GM10248 (cell line): Measurements from ENCODE around the gene YPEL5.
"Not testable (repeated sequence)": the region's sequence is repeated elsewhere in the genome, so short reads cannot be mapped to it uniquely, and the experiment has no call there.

Experiments
- CTCF ChIA-PET: fragments of 300-600 bp; sonication (Branson Sonifier 250); formaldehyde crosslinking; extraction: SDS; loops from one replicate; lab custom pipeline; 2021; ENCODE audit warnings: antibody characterized with exemption; lab: Yijun Ruan, JAX
- POLR2A ChIA-PET: fragments of 350-650 bp; sonication (Branson Sonifier 250); formaldehyde crosslinking; extraction: SDS; loops from one replicate; lab custom pipeline; 2020; ENCODE audit warnings: antibody characterized with exemption; lab: Yijun Ruan, JAX
- DNase-seq: peaks from one replicate; pipeline ENCODE4 v3.0.0; 2012; ENCODE audit errors: extremely low spot score
- TF ChIP-seq, protein P1 (sequence below): IDR thresholded peaks from 2 replicates; pipeline ENCODE4 v1.5.1; 2012; ENCODE audit warnings: mild to moderate bottlenecking, low read depth; ENCODE audit errors: extremely low read depth, missing control alignments, control extremely low read depth

The YPEL5 gene

DNA sequence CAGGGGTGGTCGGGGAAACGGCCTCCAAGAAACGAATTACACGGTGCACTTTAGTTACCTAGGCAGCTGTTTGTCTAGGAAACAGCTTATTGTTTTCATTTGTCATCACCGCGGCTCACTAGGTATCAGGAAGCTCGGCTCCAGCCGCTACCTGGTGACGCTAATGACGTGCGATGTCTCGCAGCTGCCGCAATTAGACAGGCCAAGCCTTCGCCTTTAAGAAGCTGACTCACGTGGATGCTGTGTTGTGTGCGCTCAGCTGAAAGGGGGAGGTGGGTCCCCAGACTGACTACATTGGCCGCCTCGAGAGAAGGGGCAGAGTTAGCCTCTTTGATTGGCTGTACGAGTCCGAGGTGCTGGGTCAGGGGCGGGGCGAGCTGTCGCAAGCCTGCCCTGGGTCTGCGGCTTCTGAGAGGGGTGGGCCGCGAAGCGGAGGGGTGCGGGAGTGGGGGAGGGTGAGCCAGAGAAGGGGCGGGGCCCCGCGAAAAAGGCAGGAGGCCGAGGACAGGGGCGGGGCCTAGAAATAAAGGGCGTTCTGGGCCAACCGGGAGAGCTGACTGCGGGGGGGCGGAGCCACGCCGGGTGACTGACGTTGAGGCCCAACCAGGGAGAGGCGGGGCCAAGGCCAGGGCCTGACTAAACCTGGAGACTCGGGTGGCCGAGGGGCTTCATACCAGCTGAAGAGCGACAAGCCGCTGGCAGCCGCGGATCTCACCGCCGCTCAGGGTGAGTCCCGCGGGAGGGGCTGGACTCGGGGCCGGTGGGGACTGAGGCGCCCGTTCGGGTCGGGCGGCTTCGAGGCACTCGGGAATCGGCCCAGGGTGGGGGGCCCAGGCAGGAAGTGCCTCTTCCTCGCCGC is at the start of gene YPEL5:
Gene YPEL5, plus strand, starts transcription at position 671 of the 859 bp plus-strand sequence. CDS start 9,645 bp downstream, outside the sequence.
- ChIA-PET CTCF (interaction anchor here (0.7 to 8.1 kb wide), 7 partner anchors 9 to 1187 kb away, joined by 3 to 97 read pairs (median 3); no protein-coding TSS in a partner anchor), POLR2A (interaction anchor here (0.6 to 1.3 kb wide), 5 partner anchors 9 to 516 kb away, joined by 3 to 9 read pairs (median 3); partner anchors contain the start of gene LBH)
- TF ChIP-seq, protein P1, sequence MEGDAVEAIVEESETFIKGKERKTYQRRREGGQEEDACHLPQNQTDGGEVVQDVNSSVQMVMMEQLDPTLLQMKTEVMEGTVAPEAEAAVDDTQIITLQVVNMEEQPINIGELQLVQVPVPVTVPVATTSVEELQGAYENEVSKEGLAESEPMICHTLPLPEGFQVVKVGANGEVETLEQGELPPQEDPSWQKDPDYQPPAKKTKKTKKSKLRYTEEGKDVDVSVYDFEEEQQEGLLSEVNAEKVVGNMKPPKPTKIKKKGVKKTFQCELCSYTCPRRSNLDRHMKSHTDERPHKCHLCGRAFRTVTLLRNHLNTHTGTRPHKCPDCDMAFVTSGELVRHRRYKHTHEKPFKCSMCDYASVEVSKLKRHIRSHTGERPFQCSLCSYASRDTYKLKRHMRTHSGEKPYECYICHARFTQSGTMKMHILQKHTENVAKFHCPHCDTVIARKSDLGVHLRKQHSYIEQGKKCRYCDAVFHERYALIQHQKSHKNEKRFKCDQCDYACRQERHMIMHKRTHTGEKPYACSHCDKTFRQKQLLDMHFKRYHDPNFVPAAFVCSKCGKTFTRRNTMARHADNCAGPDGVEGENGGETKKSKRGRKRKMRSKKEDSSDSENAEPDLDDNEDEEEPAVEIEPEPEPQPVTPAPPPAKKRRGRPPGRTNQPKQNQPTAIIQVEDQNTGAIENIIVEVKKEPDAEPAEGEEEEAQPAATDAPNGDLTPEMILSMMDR, result no peak
- DNase-seq, result peak; percentile 98

DNA sequence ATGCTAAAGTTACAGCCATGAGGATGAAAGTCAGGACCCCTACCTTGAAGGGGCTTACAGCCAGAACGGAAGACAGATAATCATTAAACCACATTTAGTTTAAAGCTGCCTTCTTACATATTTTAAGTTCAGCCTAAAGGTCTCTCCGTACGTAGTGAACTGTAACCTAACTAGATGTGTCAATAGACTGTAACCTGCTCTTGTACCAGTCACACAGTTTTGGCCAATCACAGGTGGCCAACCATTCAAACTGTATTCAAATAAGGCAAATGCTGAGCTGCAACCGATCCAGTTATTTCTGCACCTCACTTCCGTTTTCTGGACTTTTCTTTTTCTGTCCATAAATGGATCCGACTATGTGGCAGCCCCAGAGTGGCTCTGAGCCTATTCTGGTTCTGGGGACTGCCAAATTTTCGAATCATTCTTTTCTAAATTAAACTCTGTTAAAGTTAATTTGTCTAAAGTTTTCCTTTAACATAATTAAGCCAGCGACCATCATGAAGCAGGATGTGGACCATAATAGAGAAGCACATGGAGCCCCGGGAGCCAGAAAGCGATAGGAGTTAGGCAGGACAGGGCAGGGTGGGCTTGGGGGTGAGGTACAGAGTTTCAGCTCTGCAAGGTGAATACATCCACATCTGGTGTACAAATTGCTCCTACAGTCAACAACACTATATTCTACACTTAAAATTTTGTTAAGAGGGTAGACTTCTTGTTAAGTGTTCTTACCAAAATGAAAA is 48.4 kb upstream of the YPEL5 start:
- ChIA-PET CTCF (interaction anchor here (1.0 to 1.5 kb wide), 2 partner anchors 12 kb away, joined by 3 to 4 read pairs; no protein-coding TSS in a partner anchor), POLR2A (no interaction called here)
- TF ChIP-seq, protein P1, result no peak
- no peak for DNase-seq

DNA sequence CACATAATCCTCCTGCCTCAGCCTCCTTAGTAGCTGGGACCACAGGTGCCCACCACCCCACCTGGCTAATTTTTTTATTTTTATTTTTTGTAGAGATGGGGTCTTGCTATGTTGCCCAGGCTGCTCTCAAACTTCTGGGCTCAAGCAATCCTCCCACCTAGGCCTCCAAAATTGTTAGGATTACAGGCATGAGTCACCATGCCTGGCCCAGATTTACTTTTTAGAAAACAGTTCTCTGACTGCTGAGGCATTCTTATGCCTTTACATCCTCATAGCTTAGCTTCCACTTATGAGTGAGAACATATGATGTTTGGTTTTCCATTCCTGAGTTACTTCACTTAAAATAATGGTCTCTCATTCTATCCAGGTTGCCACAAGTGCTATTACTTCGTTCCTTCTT is 47.4 kb upstream of the YPEL5 start:
- DNase-seq, POLR2A ChIA-PET: not testable (repeated sequence)
- CTCF ChIA-PET, result interaction anchor here (1.0 to 1.5 kb wide), 2 partner anchors 13 to 19 kb away, joined by 3 to 4 read pairs; no protein-coding TSS in a partner anchor

DNA sequence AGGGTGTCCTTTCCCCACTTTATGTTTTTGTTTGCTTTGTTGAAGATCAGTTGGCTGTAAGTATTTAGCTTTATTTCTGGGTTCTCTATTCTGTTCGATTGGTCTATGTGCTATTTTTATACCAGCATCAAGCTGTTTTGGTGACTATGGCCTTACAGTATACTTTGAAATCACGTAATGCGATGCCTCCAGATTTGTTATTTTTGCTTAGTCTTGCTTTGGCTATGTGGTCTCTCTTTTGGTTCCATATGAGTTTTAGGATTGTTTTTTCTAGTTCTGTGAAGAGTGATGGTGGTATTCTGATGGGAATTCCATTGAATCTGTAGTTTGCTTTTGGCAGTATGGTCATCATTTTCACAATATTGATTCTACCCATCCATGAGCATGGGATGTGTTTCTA is 46.1 kb upstream of the YPEL5 start:
- CTCF ChIA-PET, result interaction anchor here (0.6 to 1.9 kb wide), 5 partner anchors 10 to 51 kb away, joined by 3 to 7 read pairs (median 3); no protein-coding TSS in a partner anchor
- POLR2A ChIA-PET, DNase-seq: not testable (repeated sequence)

DNA sequence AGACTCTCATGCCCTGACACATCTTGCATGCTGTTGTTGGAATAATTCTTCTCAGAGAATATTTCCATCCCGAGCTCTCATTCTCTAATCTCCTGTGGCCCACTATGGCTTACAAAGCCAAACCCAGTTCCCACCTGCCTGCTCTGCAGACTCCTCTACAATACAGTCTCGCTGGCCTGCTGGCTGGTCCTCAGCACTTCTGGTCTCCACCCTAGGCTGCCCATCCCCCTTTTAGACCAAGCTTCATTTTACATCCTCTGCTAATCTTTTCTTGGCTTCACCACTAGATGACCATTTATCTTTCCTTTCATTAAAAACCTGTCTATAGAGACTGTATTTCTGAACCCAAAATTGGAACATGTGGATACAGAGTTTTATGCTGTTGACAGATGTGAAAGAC is 42.5 kb upstream of the YPEL5 start:
- CTCF ChIA-PET, result interaction anchor here (1.3 kb wide), 1 partner anchor 10 kb away, joined by 3 read pairs; no protein-coding TSS in a partner anchor
- POLR2A ChIA-PET, result no interaction called here
- TF ChIP-seq, protein P1, result no peak
- no peak for DNase-seq

DNA sequence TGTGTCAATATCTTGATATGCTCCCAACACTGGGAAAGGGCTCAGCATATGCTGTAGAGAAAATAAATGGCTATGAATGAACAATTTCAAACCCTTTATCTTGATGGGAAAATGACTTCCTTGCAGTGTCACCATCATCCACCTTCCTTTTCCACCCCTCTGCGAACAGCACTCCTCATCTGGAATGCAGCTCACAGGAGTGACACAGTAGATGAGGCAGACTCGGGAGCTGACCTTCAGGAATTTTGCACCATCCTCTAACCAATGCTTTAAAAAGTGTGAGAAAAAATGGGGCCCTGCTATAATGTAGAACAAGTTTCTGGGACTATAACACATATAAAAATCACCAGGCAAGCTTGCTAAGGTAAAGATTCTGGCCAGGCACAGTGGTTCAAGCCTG is 41.3 kb upstream of the YPEL5 start:
- CTCF ChIA-PET, result interaction anchor here (1.8 kb wide), 1 partner anchor 10 kb away, joined by 7 read pairs; no protein-coding TSS in a partner anchor

DNA sequence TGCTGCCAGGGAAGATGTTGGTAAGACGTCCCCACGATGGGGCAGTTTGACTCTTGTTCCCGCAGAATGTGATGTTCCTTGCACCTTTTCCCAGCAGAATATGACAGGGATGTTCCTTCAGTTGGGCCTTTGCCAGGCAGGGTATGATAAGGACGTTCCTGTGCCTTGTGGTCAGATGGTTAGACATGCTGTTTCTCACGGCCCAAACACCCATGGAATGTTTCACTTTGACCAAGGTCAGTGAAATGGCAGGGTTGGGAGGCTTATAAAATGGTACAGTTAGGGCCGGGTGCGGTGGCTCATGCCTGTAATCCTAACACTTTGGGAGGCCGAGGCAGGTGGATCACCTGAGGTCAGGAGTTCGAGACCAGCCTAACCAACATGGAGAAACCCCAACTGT is 40.3 kb upstream of the YPEL5 start:
- POLR2A ChIA-PET, result no interaction called here
- CTCF ChIA-PET, result interaction anchor here (1.2 to 1.9 kb wide), 4 partner anchors 9 to 605 kb away, joined by 4 to 7 read pairs (median 6); no protein-coding TSS in a partner anchor
- TF ChIP-seq, protein P1, result no peak
- no peak for DNase-seq

More for the DNA sequence above, 41.3 kb upstream of the YPEL5 start:
- TF ChIP-seq, protein P1, result no peak
- DNase-seq, result no peak
- POLR2A ChIA-PET, result no interaction called here
